ENCODE data around the gene MAN1B1.

MAN1B1 gene

GRCh38 chr9:137071282-137071681 is 15.5 kb upstream of the MAN1B1 start:
- no peak overlapping the region for H3K9ac ChIP-seq (ENCODE audit: low read depth, low read length)
- H3K27me3 ChIP-seq (ENCODE audit: control insufficient read depth, insufficient read depth, low read length), result peaks cover 6% of the 10 kb centered on the region
- no peaks in the 10 kb centered on the region for H3K36me3 ChIP-seq (ENCODE audit: control insufficient read depth, insufficient read depth, low read length)
- no peaks in the 10 kb centered on the region for H3K9me3 ChIP-seq (ENCODE audit: control insufficient read depth, insufficient read depth, low read length)
- H3K4me1 ChIP-seq (ENCODE audit: control insufficient read depth, insufficient read depth, low read length), result peaks cover 17% of the 10 kb centered on the region
- peak overlapping the region; percentile 77; the same call in 1 of the 2 replicates for H3K4me3 ChIP-seq (ENCODE audit: low read depth, low read length)
- no peak overlapping the region for H3K27ac ChIP-seq (ENCODE audit: low read depth, low read length)

GRCh38 chr9:137073992-137074399 is 12.8 kb upstream of the MAN1B1 start:
- no peaks in the 10 kb centered on the region for H3K9me3 ChIP-seq (ENCODE audit: control insufficient read depth, insufficient read depth, low read length)
- H3K36me3 ChIP-seq (ENCODE audit: control insufficient read depth, insufficient read depth, low read length), result no peaks in the 10 kb centered on the region
- peaks cover 24% of the 10 kb centered on the region for H3K4me1 ChIP-seq (ENCODE audit: control insufficient read depth, insufficient read depth, low read length)
- no peak overlapping the region for H3K27ac ChIP-seq (ENCODE audit: low read depth, low read length)
- no peak overlapping the region for H3K4me3 ChIP-seq (ENCODE audit: low read depth, low read length)
- no peak overlapping the region for H3K9ac ChIP-seq (ENCODE audit: low read depth, low read length)
- peaks cover 27% of the 10 kb centered on the region for H3K27me3 ChIP-seq (ENCODE audit: control insufficient read depth, insufficient read depth, low read length)

DNA sequence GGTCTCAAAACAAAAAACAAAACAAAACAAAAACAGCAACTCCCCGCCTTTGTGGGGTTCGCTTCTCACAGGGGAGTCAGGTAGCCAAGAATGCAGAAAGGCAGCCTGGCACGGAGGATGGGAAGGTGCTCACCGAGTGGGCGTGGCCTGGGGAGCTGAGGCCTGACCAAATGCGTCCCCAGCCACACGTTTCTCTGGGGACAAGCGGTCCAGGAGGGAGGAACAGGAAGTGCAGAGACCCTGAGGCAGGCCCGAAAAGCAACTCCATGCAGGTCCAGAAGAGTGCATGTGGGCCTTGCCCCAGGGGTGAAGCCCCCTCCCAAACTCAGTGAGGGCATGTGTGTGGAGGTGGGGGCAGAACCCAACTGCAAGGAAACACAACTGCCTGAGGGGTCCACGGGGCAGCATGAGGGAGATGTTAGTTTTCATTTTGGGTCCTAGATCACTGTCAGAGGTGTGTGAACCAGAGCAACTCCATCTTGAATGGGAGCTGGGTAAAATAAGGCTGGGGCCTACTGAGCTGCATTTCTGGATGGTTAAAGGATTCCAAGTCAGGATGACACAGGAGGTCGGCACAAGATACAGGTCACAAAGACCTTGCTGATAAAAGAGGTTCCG is 12.0 kb upstream of the MAN1B1 start:
- H3K27ac ChIP-seq (ENCODE audit: low read depth, low read length), result peak overlapping the region; percentile 55
- H3K4me1 ChIP-seq (ENCODE audit: control insufficient read depth, insufficient read depth, low read length), result peaks cover 24% of the 10 kb centered on the region
- H3K36me3 ChIP-seq (ENCODE audit: control insufficient read depth, insufficient read depth, low read length), result peaks cover 4% of the 10 kb centered on the region; the same call in 1 of the 2 replicates
- peaks cover 28% of the 10 kb centered on the region for H3K27me3 ChIP-seq (ENCODE audit: control insufficient read depth, insufficient read depth, low read length)
- H3K9ac ChIP-seq (ENCODE audit: low read depth, low read length), result peak overlapping the region; percentile 49; the same call in 1 of the 2 replicates
- no peaks in the 10 kb centered on the region for H3K9me3 ChIP-seq (ENCODE audit: control insufficient read depth, insufficient read depth, low read length)
- no peak overlapping the region for H3K4me3 ChIP-seq (ENCODE audit: low read depth, low read length)

DNA sequence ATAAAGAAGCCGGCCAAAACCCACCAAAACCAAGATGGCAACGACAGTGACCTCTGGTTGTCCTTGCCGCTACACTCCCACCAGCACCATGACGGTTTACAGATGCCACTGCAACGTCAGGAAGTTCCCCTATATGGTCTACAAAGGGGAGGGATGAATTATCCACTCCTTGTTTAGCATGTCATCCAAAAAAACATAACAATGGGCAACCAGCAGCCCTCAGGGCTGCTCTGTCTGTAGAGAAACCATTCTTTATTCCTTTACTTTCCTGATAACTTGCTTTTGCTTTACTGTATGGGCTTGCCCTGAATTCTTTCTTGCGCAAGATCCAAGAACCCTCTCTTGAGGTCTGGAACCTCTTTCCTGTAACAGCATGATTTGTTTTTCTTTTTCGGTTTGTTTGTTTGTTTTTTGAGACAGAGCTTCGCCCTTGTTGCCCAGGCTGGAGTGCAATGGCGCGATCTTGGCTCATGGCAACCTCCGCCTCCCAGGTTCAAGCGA is 11.5 kb upstream of the MAN1B1 start:
- Histone ChIP-seq H3K4me1 (ENCODE audit: control insufficient read depth, insufficient read depth, low read length) (peaks cover 24% of the 10 kb centered on the region), H3K36me3 (ENCODE audit: control insufficient read depth, insufficient read depth, low read length) (peaks cover 5% of the 10 kb centered on the region; the same call in 1 of the 2 replicates), H3K4me3 (ENCODE audit: low read depth, low read length) (no peak overlapping the region), H3K9ac (ENCODE audit: low read depth, low read length) (no peak overlapping the region; the same call in 1 of the 2 replicates), H3K27ac (ENCODE audit: low read depth, low read length) (peak overlapping the region; percentile 55), H3K27me3 (ENCODE audit: control insufficient read depth, insufficient read depth, low read length) (peaks cover 30% of the 10 kb centered on the region), H3K9me3 (ENCODE audit: control insufficient read depth, insufficient read depth, low read length) (no peaks in the 10 kb centered on the region)

- H3K27me3 ChIP-seq (ENCODE audit: control insufficient read depth, insufficient read depth, low read length), result peaks cover 30% of the 10 kb centered on the region
- peak overlapping the region; percentile 49; the same call in 1 of the 2 replicates for H3K4me3 ChIP-seq (ENCODE audit: low read depth, low read length)
- H3K4me1 ChIP-seq (ENCODE audit: control insufficient read depth, insufficient read depth, low read length), result peaks cover 19% of the 10 kb centered on the region
- no peaks in the 10 kb centered on the region for H3K9me3 ChIP-seq (ENCODE audit: control insufficient read depth, insufficient read depth, low read length)
- H3K9ac ChIP-seq (ENCODE audit: low read depth, low read length), result no peak overlapping the region
- H3K36me3 ChIP-seq (ENCODE audit: control insufficient read depth, insufficient read depth, low read length), result peaks cover 5% of the 10 kb centered on the region; the same call in 1 of the 2 replicates
- H3K27ac ChIP-seq (ENCODE audit: low read depth, low read length), result no peak overlapping the region
These were observed 10.2 kb upstream of the MAN1B1 start for GRCh38 chr9:137076636-137077009.

GRCh38 chr9:137077010-137077747 is 9.6 kb upstream of the MAN1B1 start, which contains the start of gene UAP1L1:
TSS of gene UAP1L1 (plus strand) at chr9:137077517. CDS start at chr9:137077533, 16 bp downstream.
- H3K27ac ChIP-seq (ENCODE audit: low read depth, low read length), result no peak within 1 kb of the TSS

DNA sequence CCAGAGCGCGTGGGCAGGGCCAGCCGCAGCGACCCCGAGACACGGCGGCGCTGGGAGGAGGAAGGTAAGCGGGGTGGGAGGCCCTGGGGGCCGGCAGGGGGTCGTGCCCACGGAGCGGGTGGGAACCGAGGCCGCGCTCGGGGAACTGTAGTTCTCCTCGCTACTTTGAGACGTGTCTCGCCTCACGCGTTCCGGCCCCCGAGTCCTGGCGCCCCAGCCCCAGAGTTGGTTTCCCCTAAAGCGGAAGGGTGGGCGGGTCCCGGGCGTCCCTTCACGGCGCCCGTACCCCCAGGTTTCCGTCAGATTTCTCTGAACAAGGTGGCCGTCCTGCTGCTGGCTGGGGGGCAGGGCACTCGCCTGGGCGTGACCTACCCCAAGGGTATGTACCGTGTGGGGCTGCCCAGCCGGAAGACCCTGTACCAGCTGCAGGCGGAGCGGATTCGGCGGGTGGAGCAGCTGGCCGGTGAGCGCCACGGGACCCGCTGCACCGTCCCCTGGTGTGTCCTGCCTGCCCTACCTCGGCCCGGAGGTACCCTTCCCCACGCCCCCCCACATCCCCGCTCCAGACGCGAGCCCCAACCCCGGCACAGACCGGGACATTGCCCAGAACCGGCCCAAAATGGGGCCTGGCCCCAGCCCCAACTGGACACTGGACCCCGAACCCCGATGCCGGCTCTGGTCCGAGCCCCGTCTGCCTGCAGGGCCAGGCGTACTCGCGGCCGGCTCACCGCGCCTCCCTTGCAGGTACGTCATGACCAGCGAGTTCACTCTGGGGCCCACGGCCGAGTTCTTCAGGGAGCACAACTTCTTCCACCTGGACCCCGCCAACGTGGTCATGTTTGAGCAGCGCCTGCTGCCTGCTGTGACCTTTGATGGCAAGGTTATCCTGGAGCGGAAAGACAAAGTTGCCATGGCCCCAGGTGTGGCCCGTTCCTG is 8.8 kb upstream of the MAN1B1 start:
- no peak overlapping the region for H3K27ac ChIP-seq (ENCODE audit: low read depth, low read length)
- H3K9me3 ChIP-seq (ENCODE audit: control insufficient read depth, insufficient read depth, low read length), result no peaks in the 10 kb centered on the region
- peaks cover 19% of the 10 kb centered on the region for H3K4me1 ChIP-seq (ENCODE audit: control insufficient read depth, insufficient read depth, low read length)
- H3K9ac ChIP-seq (ENCODE audit: low read depth, low read length), result no peak overlapping the region
- peaks cover 5% of the 10 kb centered on the region; the same call in 1 of the 2 replicates for H3K36me3 ChIP-seq (ENCODE audit: control insufficient read depth, insufficient read depth, low read length)
- H3K4me3 ChIP-seq (ENCODE audit: low read depth, low read length), result peak overlapping the region; percentile 64
- H3K27me3 ChIP-seq (ENCODE audit: control insufficient read depth, insufficient read depth, low read length), result peaks cover 30% of the 10 kb centered on the region

More at GRCh38 chr9:137077010-137077747, 9.6 kb upstream of the MAN1B1 start, which contains the start of gene UAP1L1:
- H3K9ac ChIP-seq (ENCODE audit: low read depth, low read length), result no peak within 1 kb of the TSS
- peak within 1 kb of the TSS; percentile 64 for H3K4me3 ChIP-seq (ENCODE audit: low read depth, low read length)
- H3K27me3 ChIP-seq (ENCODE audit: control insufficient read depth, insufficient read depth, low read length), result peaks cover 30% of the 10 kb centered on the region
- H3K36me3 ChIP-seq (ENCODE audit: control insufficient read depth, insufficient read depth, low read length), result peaks cover 5% of the 10 kb centered on the region; the same call in 1 of the 2 replicates
- H3K4me1 ChIP-seq (ENCODE audit: control insufficient read depth, insufficient read depth, low read length), result peaks cover 19% of the 10 kb centered on the region
- no peaks in the 10 kb centered on the region for H3K9me3 ChIP-seq (ENCODE audit: control insufficient read depth, insufficient read depth, low read length)

DNA sequence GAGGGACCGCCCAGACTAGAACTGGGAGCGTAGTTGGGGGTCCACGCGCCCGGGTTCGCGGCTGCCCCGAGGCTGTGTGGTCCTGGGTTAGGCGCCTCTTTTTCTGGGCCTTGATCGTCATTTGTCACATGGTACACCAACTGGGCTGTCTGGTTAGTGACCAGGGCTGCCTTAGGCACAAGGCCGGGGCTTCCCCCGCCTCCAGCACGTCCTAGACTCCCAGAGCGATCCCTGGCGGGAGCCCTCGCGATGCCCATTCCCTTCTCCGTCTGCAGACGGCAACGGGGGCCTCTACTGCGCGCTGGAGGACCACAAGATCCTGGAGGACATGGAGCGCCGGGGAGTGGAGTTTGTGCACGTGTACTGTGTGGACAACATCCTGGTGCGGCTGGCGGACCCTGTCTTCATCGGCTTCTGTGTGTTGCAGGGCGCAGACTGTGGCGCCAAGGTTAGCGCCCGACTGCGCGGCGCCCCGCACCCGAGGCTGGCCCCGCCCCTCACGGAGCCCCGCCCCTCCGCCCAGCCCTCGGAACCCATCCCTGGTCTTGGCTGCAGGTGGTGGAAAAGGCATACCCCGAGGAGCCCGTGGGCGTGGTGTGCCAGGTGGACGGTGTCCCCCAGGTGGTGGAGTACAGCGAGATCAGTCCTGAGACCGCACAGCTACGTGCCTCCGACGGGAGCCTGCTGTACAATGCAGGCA is 7.9 kb upstream of the MAN1B1 start:
- Histone ChIP-seq H3K9ac (ENCODE audit: low read depth, low read length) (no peak overlapping the region), H3K4me1 (ENCODE audit: control insufficient read depth, insufficient read depth, low read length) (peaks cover 19% of the 10 kb centered on the region), H3K27ac (ENCODE audit: low read depth, low read length) (no peak overlapping the region), H3K4me3 (ENCODE audit: low read depth, low read length) (peak overlapping the region; percentile 64), H3K36me3 (ENCODE audit: control insufficient read depth, insufficient read depth, low read length) (peaks cover 5% of the 10 kb centered on the region; the same call in 1 of the 2 replicates), H3K9me3 (ENCODE audit: control insufficient read depth, insufficient read depth, low read length) (no peaks in the 10 kb centered on the region), H3K27me3 (ENCODE audit: control insufficient read depth, insufficient read depth, low read length) (peaks cover 30% of the 10 kb centered on the region)

DNA sequence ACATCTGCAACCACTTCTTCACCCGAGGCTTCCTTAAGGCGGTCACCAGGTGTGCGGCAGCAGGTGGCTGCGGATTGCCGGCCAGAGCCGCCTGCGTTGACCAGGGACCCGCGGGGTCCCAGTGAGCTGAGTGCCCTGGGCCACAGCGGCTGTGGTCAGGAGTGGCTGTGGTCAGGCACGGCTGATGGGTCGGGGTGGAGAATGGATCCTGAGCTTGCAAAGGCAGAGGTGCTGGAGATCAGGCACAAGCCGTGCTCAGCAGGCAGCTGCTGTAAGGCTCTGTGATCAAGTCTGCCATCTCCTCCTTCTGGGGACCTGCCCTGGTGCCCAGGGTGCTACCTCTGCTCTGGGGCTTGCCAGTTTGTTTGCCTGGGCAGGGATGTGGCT is 7.4 kb upstream of the MAN1B1 start:
- Histone ChIP-seq H3K4me1 (ENCODE audit: control insufficient read depth, insufficient read depth, low read length) (peaks cover 19% of the 10 kb centered on the region), H3K36me3 (ENCODE audit: control insufficient read depth, insufficient read depth, low read length) (peaks cover 5% of the 10 kb centered on the region; the same call in 1 of the 2 replicates), H3K9me3 (ENCODE audit: control insufficient read depth, insufficient read depth, low read length) (no peaks in the 10 kb centered on the region), H3K9ac (ENCODE audit: low read depth, low read length) (no peak overlapping the region), H3K4me3 (ENCODE audit: low read depth, low read length) (no peak overlapping the region), H3K27me3 (ENCODE audit: control insufficient read depth, insufficient read depth, low read length) (peaks cover 30% of the 10 kb centered on the region), H3K27ac (ENCODE audit: low read depth, low read length) (no peak overlapping the region)

Measured in HUES48 (cell line).